PC-9 (cell line): ENCODE data around the gene C15orf62. TPM values are rescaled to one million over a fixed set of nuclear protein-coding genes. Genes with fewer than 3 reads are reported as not detected.

Experiments
- BruUV-seq: library from RNA; stranded (reverse); fragments of 400-500 nt; replicated peaks from 2 replicates; lab custom pipeline; 2021; lab: Mats Ljungman, UMichigan
- CTCF ChIA-PET: fragments of 300-600 bp; sonication (Branson Sonifier 250); formaldehyde crosslinking; loops from one replicate; lab custom pipeline; 2022; ENCODE audit warnings: antibody characterized with exemption; lab: Charles Lee
- POLR2A ChIA-PET: fragments of 300-600 bp; sonication (Branson Sonifier 250); formaldehyde crosslinking; loops from one replicate; lab custom pipeline; 2022; ENCODE audit warnings: antibody characterized with exemption; ENCODE audit not compliant: unreplicated experiment; lab: Charles Lee
- DNase-seq, 2 experiments: peaks; one replicate each; pipeline versions ENCODE4 v3.0.0 to v3.0.0-alpha.2; 2015 to 2022; ENCODE audit warnings: mixed read lengths in 1 of 2
- H2AFZ ChIP-seq: fragments of 200-600 bp; sonication (generic); 2 replicates; pipeline ENCODE4 v1.8.1; 2017; ENCODE audit warnings: antibody characterized with exemption
- H3F3A ChIP-seq: fragments of 200-600 bp; sonication (generic); 2 replicates; pipeline ENCODE4 v1.8.1; 2017; ENCODE audit warnings: antibody characterized with exemption, mild to moderate bottlenecking, low read depth; ENCODE audit not compliant: insufficient read depth
- H3K27ac ChIP-seq: fragments of 200-600 bp; sonication (generic); 2 replicates; pipeline ENCODE4 v1.6.1; 2016; ENCODE audit warnings: mixed run types
- H3K27me3 ChIP-seq: fragments of 200-600 bp; sonication (generic); 2 replicates; pipeline ENCODE4 v1.6.1; 2016; ENCODE audit warnings: low read depth, mixed run types; ENCODE audit not compliant: insufficient read depth
- H3K36me3 ChIP-seq: fragments of 200-600 bp; sonication (generic); 2 replicates; pipeline ENCODE4 v1.6.1; 2016; ENCODE audit warnings: low read depth, mixed run types
- H3K4me1 ChIP-seq: fragments of 200-600 bp; sonication (generic); replicated peaks from 2 replicates; pipeline ENCODE4 v1.6.1; 2016; ENCODE audit warnings: mixed run types; ENCODE audit not compliant: insufficient read depth
- H3K4me2 ChIP-seq: fragments of 200-600 bp; sonication (generic); 2 replicates; pipeline ENCODE4 v1.6.1; 2017; ENCODE audit warnings: mixed run types
- H3K4me3 ChIP-seq: fragments of 200-600 bp; sonication (generic); 2 replicates; pipeline ENCODE4 v1.6.1; 2016; ENCODE audit warnings: mixed run types
- H3K79me2 ChIP-seq: fragments of 200-600 bp; sonication (generic); 2 replicates; pipeline ENCODE4 v1.6.1; 2017; ENCODE audit warnings: low read depth, mixed run types
- H3K9me2 ChIP-seq: fragments of 200-600 bp; sonication (generic); 2 replicates; pipeline ENCODE4 v1.8.1; 2017; ENCODE audit warnings: mild to moderate bottlenecking; ENCODE audit not compliant: insufficient read depth
- H3K9me3 ChIP-seq: fragments of 200-600 bp; sonication (generic); 2 replicates; pipeline ENCODE4 v1.8.1; 2016; ENCODE audit warnings: low read depth; ENCODE audit not compliant: insufficient read depth
- H4K20me1 ChIP-seq: fragments of 200-600 bp; sonication (generic); 2 replicates; pipeline ENCODE4 v1.8.1; 2017; ENCODE audit not compliant: insufficient read depth
- CTCF ChIP-seq: fragments of 200-600 bp; sonication (generic); conservative IDR thresholded peaks from 2 replicates; pipeline ENCODE4 v1.6.1; 2017; ENCODE audit warnings: mixed run types, antibody characterized with exemption, mild to moderate bottlenecking, moderate library complexity
- EZH2 ChIP-seq: fragments of 200-600 bp; sonication (generic); IDR thresholded peaks from 2 replicates; pipeline ENCODE4 v1.8.0; 2017; ENCODE audit warnings: antibody characterized with exemption, low read depth
- intact Hi-C: fragments of 100-400 bp; cut with micrococcal nuclease; formaldehyde crosslinking; loops from one replicate; pipeline ENCODE4 v1.10.0; 2022; ENCODE audit not compliant: unreplicated experiment
- total RNA-seq: library from RNA; stranded (reverse); gene quantifications from 2 replicates; pipeline ENCODE4 v1.2.3, GENCODE V29; 2021

Gene C15orf62
- total RNA-seq, 1 experiment from 2014 or later: 0.33 TPM

- H3K4me1 ChIP-seq: peaks cover 12% of the 10 kb centered on the region; the same call in 1 of the 2 replicates
- H3K4me2 ChIP-seq: no peak overlapping the region
- 0 out of 2 replicates have a peak, but pooled peaks cover 17% of the 10 kb centered on the region for H3K79me2 ChIP-seq
- CTCF ChIA-PET: no interaction called here
- TF ChIP-seq CTCF (no peak), EZH2 (no peak)
- H3K27me3 ChIP-seq: no peaks in the 10 kb centered on the region
- H3K4me3 ChIP-seq: no peak overlapping the region
- no peaks in the 10 kb centered on the region for H3K9me2 ChIP-seq
- no peak for DNase-seq
- intact Hi-C loops: no loop called here
- no peaks in the 10 kb centered on the region for H3K9me3 ChIP-seq
- H3K27ac ChIP-seq: no peak overlapping the region
- POLR2A ChIA-PET: interaction anchor here (0.6 kb wide), 1 partner anchor 20 kb away, joined by 3 read pairs; no protein-coding TSS in a partner anchor
- no TSS peak for BruUV-seq
- no peaks in the 10 kb centered on the region for H3K36me3 ChIP-seq
- H2AFZ ChIP-seq: no peak overlapping the region
- H4K20me1 ChIP-seq: no peaks in the 10 kb centered on the region
- no peaks in the 10 kb centered on the region for H3F3A ChIP-seq
These were observed 12.8 kb upstream of the C15orf62 start for GRCh38 chr15:40756938-40757337.

- H3K9me2 ChIP-seq: no peaks in the 10 kb centered on the region
- no peaks in the 10 kb centered on the region for H3K36me3 ChIP-seq
- no peak for DNase-seq
- H3F3A ChIP-seq: peaks cover 3% of the 10 kb centered on the region
- H3K27me3 ChIP-seq: no peaks in the 10 kb centered on the region
- intact Hi-C loops: no loop called here
- no peak overlapping the region for H3K27ac ChIP-seq
- H3K9me3 ChIP-seq: no peaks in the 10 kb centered on the region
- no peak overlapping the region for H3K4me2 ChIP-seq
- no peak for TF ChIP-seq EZH2
- no peak for TF ChIP-seq CTCF
- peaks cover 8% of the 10 kb centered on the region for H3K4me1 ChIP-seq
- no peak overlapping the region for H3K4me3 ChIP-seq
- H2AFZ ChIP-seq: no peak overlapping the region
- ChIA-PET CTCF (no interaction called here), POLR2A (no interaction called here)
- no TSS peak for BruUV-seq
- H4K20me1 ChIP-seq: no peaks in the 10 kb centered on the region
- H3K79me2 ChIP-seq: no peaks in the 10 kb centered on the region
These were observed 9.8 kb upstream of the C15orf62 start for GRCh38 chr15:40759961-40760360.

GRCh38 chr15:40762919-40763800, 6.6 kb upstream of the C15orf62 start:
- ChIA-PET CTCF (no interaction called here), POLR2A (no interaction called here)
- H3K4me1 ChIP-seq: peaks cover 28% of the 10 kb centered on the region
- no peaks in the 10 kb centered on the region for H3K27me3 ChIP-seq
- H3K36me3 ChIP-seq: no peaks in the 10 kb centered on the region
- DNase-seq: no peak
- H3F3A ChIP-seq: peaks cover 14% of the 10 kb centered on the region
- intact Hi-C loops: no loop called here
- no peak overlapping the region for H3K27ac ChIP-seq
- no peak overlapping the region for H3K4me3 ChIP-seq
- H3K9me3 ChIP-seq: no peaks in the 10 kb centered on the region
- no peak overlapping the region for H2AFZ ChIP-seq
- H3K9me2 ChIP-seq: no peaks in the 10 kb centered on the region
- no peaks in the 10 kb centered on the region for H3K79me2 ChIP-seq
- TF ChIP-seq CTCF (no peak), EZH2 (no peak)
- no TSS peak for BruUV-seq
- H3K4me2 ChIP-seq: no peak overlapping the region
- no peaks in the 10 kb centered on the region for H4K20me1 ChIP-seq
